Lower leg skin (tissue), 4 donors: Measurements from ENCODE around the gene GPSM1. TPM values are rescaled to one million over a fixed set of nuclear protein-coding genes. Genes with fewer than 3 reads are reported as not detected.

ENCODE experiments used
- DNase-seq, 2 donors: peaks; one replicate each; pipeline ENCODE4 v3.0.0-alpha.2; 2019; ENCODE audit warnings: low spot score in 2 of 2
- H3K4me3 ChIP-seq: fragments of 200-600 bp; sonication (generic); 2 replicates; pipeline ENCODE4 v1.5.1; 2017; ENCODE audit warnings: mild to moderate bottlenecking, low read depth; ENCODE audit not compliant: poor library complexity, severe bottlenecking
- POLR2A ChIP-seq, 2 donors: fragments of 450-650 bp; IDR thresholded peaks; one replicate each; pipeline ENCODE4 v1.6.1; 2016 to 2017; ENCODE audit warnings: antibody characterized with exemption in 2 of 2, mild to moderate bottlenecking in 1 of 2, moderate library complexity in 1 of 2
- WGBS, 2 donors: methylation state at CpG; one replicate each; pipeline ENCODE4 v1.1.5; 2018; 5-methylcytosine and 5-hydroxymethylcytosine counted together
- intact Hi-C: fragments of 100-400 bp; cut with DNase I; formaldehyde crosslinking; loops from one replicate; pipeline ENCODE4 v1.15.0; 2023; ENCODE audit warnings: low total_unique reads
- total RNA-seq, 4 donors: library from RNA; depleted of rRNA; stranded (reverse); fragments of >200 nt; gene quantifications; one replicate each; pipeline ENCODE4 v1.1.0, GENCODE V29; 2016
- TF ChIP-seq, protein P1 (sequence below), 3 donors: fragments of 450-650 bp; IDR thresholded peaks; one replicate each; pipeline ENCODE4 v1.5.1; 2016; ENCODE audit warnings: antibody characterized with exemption in 3 of 3, mild to moderate bottlenecking in 3 of 3, moderate library complexity in 2 of 3

The GPSM1 gene
- total RNA-seq, 4 donors from 2014 or later = 21.0 to 37.1 (median 28.1) TPM

DNA sequence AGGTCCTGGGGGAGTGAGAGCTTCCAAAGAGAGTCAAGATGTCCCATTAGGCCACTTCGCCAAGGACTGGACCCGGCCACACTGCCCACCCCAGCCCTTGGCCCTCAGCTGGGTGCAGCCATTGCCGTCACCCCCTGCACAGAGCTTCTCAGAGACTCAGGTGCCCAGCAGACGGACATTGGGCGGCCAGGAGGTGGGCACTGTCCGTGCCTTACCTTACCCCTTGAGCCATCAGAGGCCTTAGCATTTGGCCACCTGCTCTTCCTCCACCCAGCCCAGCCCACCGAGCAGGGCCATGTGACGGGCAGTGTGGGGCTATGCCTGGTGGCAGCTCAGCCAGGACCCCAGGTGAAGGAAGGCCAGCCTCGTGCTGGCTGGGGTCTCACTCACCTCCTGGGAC lies 39.5 kb downstream of the GPSM1 start:
- intact Hi-C loops = no loop called here
- no peak for DNase-seq
- H3K4me3 ChIP-seq = no peak overlapping the region
- 90 to 92% methylated on average over 6 to 9 of the region's 9 CpGs for WGBS, 2 donors
- TF ChIP-seq, protein P1, sequence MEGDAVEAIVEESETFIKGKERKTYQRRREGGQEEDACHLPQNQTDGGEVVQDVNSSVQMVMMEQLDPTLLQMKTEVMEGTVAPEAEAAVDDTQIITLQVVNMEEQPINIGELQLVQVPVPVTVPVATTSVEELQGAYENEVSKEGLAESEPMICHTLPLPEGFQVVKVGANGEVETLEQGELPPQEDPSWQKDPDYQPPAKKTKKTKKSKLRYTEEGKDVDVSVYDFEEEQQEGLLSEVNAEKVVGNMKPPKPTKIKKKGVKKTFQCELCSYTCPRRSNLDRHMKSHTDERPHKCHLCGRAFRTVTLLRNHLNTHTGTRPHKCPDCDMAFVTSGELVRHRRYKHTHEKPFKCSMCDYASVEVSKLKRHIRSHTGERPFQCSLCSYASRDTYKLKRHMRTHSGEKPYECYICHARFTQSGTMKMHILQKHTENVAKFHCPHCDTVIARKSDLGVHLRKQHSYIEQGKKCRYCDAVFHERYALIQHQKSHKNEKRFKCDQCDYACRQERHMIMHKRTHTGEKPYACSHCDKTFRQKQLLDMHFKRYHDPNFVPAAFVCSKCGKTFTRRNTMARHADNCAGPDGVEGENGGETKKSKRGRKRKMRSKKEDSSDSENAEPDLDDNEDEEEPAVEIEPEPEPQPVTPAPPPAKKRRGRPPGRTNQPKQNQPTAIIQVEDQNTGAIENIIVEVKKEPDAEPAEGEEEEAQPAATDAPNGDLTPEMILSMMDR (IDR thresholded peaks at IDR 0.05) = no peak
- no peak for TF ChIP-seq POLR2A (IDR thresholded peaks at IDR 0.05)

DNA sequence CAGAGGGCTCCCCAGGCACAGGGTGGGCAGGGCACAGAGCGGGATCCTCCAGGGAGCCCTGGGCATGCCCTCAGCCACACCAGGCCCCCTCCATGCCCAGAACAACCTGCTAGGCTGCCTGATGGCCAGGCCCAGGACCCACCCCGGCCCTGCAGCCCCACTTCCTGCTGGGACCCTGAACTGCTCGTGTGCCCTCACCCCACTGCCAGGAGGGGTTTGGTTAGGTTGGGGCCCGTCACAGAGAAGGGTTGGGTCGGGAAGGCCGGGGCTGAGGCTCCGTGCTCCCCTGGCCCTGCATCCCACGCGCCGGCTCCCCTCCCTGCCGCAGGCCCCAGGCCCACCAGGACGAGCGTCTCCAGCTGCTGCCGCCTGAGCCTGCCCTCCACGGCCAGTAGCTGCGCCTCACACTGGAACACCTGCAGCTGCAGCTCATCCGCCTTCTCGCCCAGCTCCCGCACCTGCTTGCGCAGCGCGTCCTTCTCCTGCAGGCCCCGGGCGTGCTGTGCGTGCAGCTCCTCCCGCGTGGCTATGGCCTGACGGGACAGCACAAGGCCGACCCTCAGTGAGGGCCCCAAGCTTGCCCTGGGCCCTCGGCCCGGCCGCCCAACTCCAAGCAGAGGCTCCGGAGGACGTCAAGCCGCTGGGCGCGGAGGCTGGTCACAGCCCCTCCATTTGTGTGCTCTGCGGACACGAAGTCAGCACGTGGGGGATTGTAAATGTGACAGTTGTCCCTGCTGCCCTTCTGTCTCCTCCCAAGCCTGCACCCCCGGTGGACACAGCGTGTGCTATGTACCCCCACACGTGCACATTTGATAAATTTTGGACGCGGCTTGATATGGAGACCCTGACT lies 40.2 kb downstream of the GPSM1 start:
- no peak for DNase-seq
- WGBS, 2 donors = 78 to 79% methylated on average over 38 to 41 of the region's 45 CpGs
- no peak for TF ChIP-seq POLR2A (IDR thresholded peaks at IDR 0.05)
- TF ChIP-seq, protein P1 (IDR thresholded peaks at IDR 0.05) = no peak
- intact Hi-C loops = no loop called here
- no peak overlapping the region for H3K4me3 ChIP-seq

DNA sequence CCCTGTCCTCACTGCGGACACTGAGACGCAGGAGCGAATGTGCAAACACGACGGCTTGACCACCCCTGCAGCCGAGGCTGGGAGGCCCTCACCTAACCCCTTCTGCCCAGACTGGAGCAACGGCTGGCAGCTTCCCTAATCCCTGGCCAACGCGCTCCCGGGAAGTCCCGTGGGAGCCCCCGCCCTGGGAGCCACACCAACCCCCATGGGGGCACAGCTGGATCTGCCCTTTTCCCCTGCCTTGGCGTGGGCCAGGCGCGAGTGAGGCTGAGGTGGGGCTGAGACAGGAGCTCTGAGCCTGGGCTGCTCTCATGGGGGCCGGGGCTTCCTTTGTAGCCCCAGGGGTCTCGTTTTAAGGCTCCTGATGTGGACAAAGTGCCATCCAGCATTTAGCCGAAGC lies 40.9 kb downstream of the GPSM1 start:
- no peak for DNase-seq
- 66 to 72% methylated on average over 13 to 17 of the region's 18 CpGs for WGBS, 2 donors
- intact Hi-C loops = no loop called here
- TF ChIP-seq, protein P1 (IDR thresholded peaks at IDR 0.05) = no peak
- no peak for TF ChIP-seq POLR2A (IDR thresholded peaks at IDR 0.05)
- H3K4me3 ChIP-seq = no peak overlapping the region

DNA sequence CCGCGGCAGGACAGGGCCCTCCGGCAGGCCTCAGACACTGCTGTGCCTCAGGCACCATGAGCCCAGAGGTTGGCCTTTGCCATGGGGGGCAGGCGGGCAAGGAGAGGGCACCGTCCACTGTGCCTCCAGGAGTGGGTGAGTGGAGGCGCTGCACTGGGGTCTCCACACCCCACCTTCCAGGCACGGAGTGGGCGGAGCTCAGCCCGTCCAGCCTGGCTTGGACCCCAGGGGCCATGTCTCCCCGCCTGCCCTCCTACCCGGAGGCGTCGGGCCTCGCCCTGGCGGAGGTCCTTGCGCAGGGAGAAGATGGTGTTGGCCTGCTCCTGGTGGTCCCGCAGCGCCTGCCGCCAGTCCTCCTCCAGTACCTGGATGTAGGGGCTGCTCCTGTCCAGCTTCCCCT lies 42.7 kb downstream of the GPSM1 start:
- WGBS, 2 donors = 91% methylated on average over 6 to 16 of the region's 19 CpGs
- intact Hi-C loops = no loop called here
- no peak for DNase-seq
- TF ChIP-seq, protein P1 (IDR thresholded peaks at IDR 0.05) = no peak
- no peak for TF ChIP-seq POLR2A (IDR thresholded peaks at IDR 0.05)
- no peak overlapping the region for H3K4me3 ChIP-seq

DNA sequence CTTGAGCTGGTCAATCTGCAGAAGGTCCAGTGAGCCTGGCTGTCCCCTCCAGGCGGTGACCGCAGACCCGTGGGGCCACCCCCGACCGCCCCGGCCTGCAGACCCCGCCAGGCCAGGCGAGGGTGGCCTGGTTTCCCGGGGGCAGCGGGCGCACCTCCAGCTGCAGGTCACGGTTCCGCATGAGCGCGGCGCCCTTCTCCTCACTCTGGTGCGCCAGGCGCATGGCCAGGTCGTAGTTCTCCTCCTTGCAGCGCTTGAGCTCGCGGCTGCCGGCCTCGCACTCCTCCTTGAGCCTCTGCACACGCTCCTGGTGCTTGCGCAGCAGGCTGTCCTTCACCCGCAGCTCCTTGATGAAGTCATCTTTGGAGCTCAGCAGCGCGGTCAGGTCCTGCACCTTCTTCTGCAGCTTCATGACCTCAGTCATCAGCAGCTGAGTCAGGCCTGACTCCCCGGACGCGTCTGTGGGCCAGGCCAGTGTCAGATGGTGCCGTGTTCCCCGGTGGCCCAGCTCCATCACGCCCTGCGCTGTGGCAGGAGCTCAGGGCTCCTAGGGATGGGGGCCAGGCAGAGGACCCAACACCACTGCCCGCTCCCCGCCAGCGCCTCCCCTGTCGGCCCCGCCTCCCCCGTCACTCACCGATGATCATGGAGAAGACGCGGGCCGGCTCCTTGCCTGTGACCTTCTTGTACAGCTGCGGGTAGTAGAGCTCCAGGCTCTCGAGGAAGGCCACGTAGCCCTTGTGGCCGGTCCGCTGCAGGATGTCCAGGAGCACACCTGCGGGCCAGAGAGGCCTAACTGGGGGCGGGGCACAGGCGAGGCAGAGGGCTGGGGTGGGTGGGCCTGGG lies 43.6 kb downstream of the GPSM1 start:
- WGBS, 2 donors = 93 to 95% methylated on average over 44 to 50 of the region's 54 CpGs
- intact Hi-C loops = no loop called here
- DNase-seq = no peak

More for the DNA sequence above, 43.6 kb downstream of the GPSM1 start:
- no peak for TF ChIP-seq POLR2A (IDR thresholded peaks at IDR 0.05)
- TF ChIP-seq, protein P1 (IDR thresholded peaks at IDR 0.05) = no peak
- H3K4me3 ChIP-seq = no peak overlapping the region
